Sigmoid colon (tissue), 7 donors: ENCODE results near the gene IFI35. TPM values are rescaled to one million over a fixed set of nuclear protein-coding genes. Genes with fewer than 3 reads are reported as not detected.

Source experiments
- DNase-seq: peaks from one replicate; pipeline ENCODE4 v3.0.0-alpha.2; 2019
- H3K27ac ChIP-seq, 4 donors: fragments of 200-600 bp; sonication (generic); one replicate each; pipeline ENCODE4 v1.5.1; 2016 to 2019; ENCODE audit warnings: mild to moderate bottlenecking in 1 of 4
- H3K27me3 ChIP-seq, 3 donors: fragments of 200-600 bp; sonication (generic); one replicate each; pipeline ENCODE4 v1.5.1; 2019; ENCODE audit warnings: mild to moderate bottlenecking in 1 of 3
- H3K36me3 ChIP-seq, 4 donors: fragments of 200-600 bp; sonication (generic); one replicate each; pipeline ENCODE4 v1.5.1; 2016 to 2019
- H3K4me1 ChIP-seq, 4 donors: fragments of 200-600 bp; sonication (generic); one replicate each; pipeline ENCODE4 v1.5.1; 2017 to 2019
- H3K4me3 ChIP-seq, 4 donors: fragments of 200-600 bp; sonication (generic); one replicate each; pipeline ENCODE4 v1.5.1; 2017 to 2019; ENCODE audit warnings: mild to moderate bottlenecking in 2 of 4, moderate library complexity in 1 of 4
- H3K9me3 ChIP-seq, 4 donors: fragments of 200-600 bp in 3 of 4; sonication (generic) in 3 of 4; one replicate each; pipeline versions ENCODE4 v1.5.1 to v1.6.1; 2013 to 2019
- CTCF ChIP-seq, 4 experiments: fragments of 450-650 bp in 3 of 4; fragments of 200-600 bp in 1 of 4; IDR thresholded peaks; one replicate each; pipeline ENCODE4 v1.5.1; 2016 to 2019; ENCODE audit warnings: antibody characterized with exemption in 4 of 4, mild to moderate bottlenecking in 3 of 4, moderate library complexity in 2 of 4
- EP300 ChIP-seq, 4 donors: sonication (generic); formaldehyde crosslinking; IDR thresholded peaks; one replicate each; pipeline ENCODE4 v1.6.1; 2017; ENCODE audit warnings: antibody characterized with exemption in 4 of 4
- POLR2A ChIP-seq, 2 donors: fragments of 450-650 bp; IDR thresholded peaks; one replicate each; pipeline ENCODE4 v1.6.1; 2016; ENCODE audit warnings: antibody characterized with exemption in 2 of 2, mild to moderate bottlenecking in 2 of 2, moderate library complexity in 2 of 2
- POLR2AphosphoS5 ChIP-seq, 4 donors: sonication (generic); formaldehyde crosslinking; IDR thresholded peaks; one replicate each; pipeline ENCODE4 v1.6.1; 2017; ENCODE audit warnings: antibody characterized with exemption in 4 of 4
- WGBS, 2 donors: extraction: QIAGEN DNeasy Blood & Tissue Kit; methylation state at CpG; one replicate each; pipeline ENCODE4 v1.1.7; 2013; 5-methylcytosine and 5-hydroxymethylcytosine counted together
- intact Hi-C: fragments of 100-400 bp; cut with DNase I; formaldehyde crosslinking; loops from one replicate; pipeline ENCODE4 v1.15.1; 2023
- polyA plus RNA-seq, 3 donors: library from polyadenylated mRNA; stranded (reverse); fragments of 200-250 nt; gene quantifications; one replicate each; pipeline ENCODE4 v1.2.3, GENCODE V29; 2013
- total RNA-seq, 4 donors: library from RNA; depleted of rRNA; stranded (reverse); fragments of >200 nt; gene quantifications; one replicate each; pipeline ENCODE4 v1.1.0, GENCODE V29; 2016
- donor health status: healthy with polysubstance abuse.
- donor health status: Bipolar disorder and iron deficiency.
- donor health status: healthy.

The IFI35 gene
- total and polyA plus RNA-seq, 7 donors = 22.4 to 77.9 (median 48.6) TPM

DNA sequence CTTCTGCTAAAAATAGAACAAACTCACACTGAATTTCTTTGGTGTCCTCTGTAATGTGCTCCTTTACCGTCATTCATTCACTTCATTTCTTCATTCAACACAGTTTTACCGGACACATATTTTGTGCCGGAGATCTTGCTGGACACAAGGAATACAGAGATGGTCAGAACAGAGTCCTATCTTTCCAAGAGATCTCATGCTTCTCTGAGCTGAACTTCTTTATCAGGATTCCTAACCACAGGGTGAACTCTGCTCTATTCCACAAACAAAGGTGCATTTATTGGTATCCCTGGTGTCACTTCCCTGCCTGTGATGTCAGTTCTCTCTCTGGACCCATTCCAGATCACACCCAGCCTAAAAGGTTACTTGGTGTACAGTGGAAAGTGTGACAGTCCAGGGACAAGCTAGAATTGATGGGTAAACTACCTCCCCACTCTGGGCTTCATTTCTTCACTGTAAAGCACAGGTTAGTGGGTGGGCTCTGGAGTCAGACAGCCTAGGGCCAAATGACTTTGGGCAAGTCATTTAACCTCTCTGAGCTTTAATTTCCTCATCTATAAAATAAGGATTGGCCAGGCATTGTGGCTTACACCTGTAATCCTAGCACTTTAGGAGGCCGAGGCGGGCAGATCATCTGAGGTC lies 4.2 kb downstream of the IFI35 start:
- intact Hi-C loops = no loop called here
- H3K27me3 ChIP-seq = no peaks in the 10 kb centered on the region
- H3K4me3 ChIP-seq = no peak overlapping the region
- TF ChIP-seq CTCF (IDR thresholded peaks at IDR 0.05) = no peak
- no peak for TF ChIP-seq EP300 (IDR thresholded peaks at IDR 0.05)
- TF ChIP-seq POLR2A (IDR thresholded peaks at IDR 0.05) = no peak
- no peak for TF ChIP-seq POLR2AphosphoS5 (IDR thresholded peaks at IDR 0.05)
- H3K4me1 ChIP-seq = peaks cover 0 to 35% (median 32%) of the 10 kb centered on the region in 4 donors
- peak overlapping the region in 2 of 4 donors; percentile 2 to 45 for H3K27ac ChIP-seq
- no peaks in the 10 kb centered on the region for H3K9me3 ChIP-seq
- peaks cover 10 to 38% (median 16%) of the 10 kb centered on the region in 4 donors for H3K36me3 ChIP-seq
- WGBS, 2 donors = 18 to 61% methylated on average over 5 of the region's 5 CpGs
- DNase-seq = no peak

GRCh38 chr17:43011728-43012472 lies 5.3 kb downstream of the IFI35 start:
- TF ChIP-seq POLR2AphosphoS5 (IDR thresholded peaks at IDR 0.05) (no peak), CTCF (IDR thresholded peaks at IDR 0.05) (no peak), EP300 (IDR thresholded peaks at IDR 0.05) (no peak), POLR2A (IDR thresholded peaks at IDR 0.05) (no peak)
- Histone ChIP-seq H3K36me3 (peaks cover 10 to 49% (median 24%) of the 10 kb centered on the region in 4 donors), H3K27me3 (no peaks in the 10 kb centered on the region), H3K4me3 (no peak overlapping the region), H3K4me1 (peaks cover 0 to 35% (median 31%) of the 10 kb centered on the region in 4 donors), H3K27ac (peak overlapping the region in 3 of 4 donors; percentile 2 to 45 (median 38)), H3K9me3 (no peaks in the 10 kb centered on the region)
- DNase-seq = no peak
- intact Hi-C loops = no loop called here
- 73 to 85% methylated on average over 15 of the region's 15 CpGs for WGBS, 2 donors

- peak overlapping the region in 3 of 4 donors; percentile 11 to 67 (median 54) for H3K27ac ChIP-seq
- DNase-seq = no peak
- H3K27me3 ChIP-seq = no peaks in the 10 kb centered on the region
- no peaks in the 10 kb centered on the region for H3K9me3 ChIP-seq
- intact Hi-C loops = no loop called here
- H3K4me3 ChIP-seq = no peak overlapping the region
- 92% methylated on average over 8 of the region's 8 CpGs for WGBS, 2 donors
- TF ChIP-seq EP300 (IDR thresholded peaks at IDR 0.05) (no peak), CTCF (IDR thresholded peaks at IDR 0.05) (no peak), POLR2AphosphoS5 (IDR thresholded peaks at IDR 0.05) (no peak), POLR2A (IDR thresholded peaks at IDR 0.05) (no peak)
- H3K4me1 ChIP-seq = peaks cover 0 to 26% (median 21%) of the 10 kb centered on the region in 4 donors
- H3K36me3 ChIP-seq = peaks cover 10 to 61% (median 32%) of the 10 kb centered on the region in 4 donors
Measured at GRCh38 chr17:43013296-43013695, 6.7 kb downstream of the IFI35 start.

DNA sequence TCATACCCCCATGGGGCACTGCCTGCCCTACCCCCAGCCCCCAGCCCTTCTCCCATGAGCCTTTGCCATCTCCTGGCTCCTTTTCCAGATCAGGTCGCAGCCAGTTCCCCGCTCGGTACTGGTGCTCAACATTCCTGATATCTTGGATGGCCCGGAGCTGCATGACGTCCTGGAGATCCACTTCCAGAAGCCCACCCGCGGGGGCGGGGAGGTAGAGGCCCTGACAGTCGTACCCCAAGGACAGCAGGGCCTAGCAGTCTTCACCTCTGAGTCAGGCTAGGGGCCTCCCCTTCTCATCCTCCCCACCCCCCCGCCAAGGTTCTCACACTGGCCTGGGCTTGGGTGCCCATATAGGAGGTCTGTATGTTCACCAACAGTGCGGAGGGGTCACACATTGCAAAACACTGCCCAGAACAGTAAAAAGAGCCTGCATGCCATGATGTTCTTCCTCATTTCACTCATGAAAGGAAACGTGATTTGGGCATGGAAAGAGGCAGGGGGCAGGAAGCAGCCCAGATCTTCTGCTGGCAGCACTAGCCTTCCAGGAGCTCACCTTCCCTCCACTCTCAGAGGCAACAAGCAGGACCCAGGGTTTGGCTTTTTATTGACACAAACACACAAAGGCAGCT lies 7.5 kb downstream of the IFI35 start:
- Histone ChIP-seq H3K36me3 (peaks cover 10 to 63% (median 34%) of the 10 kb centered on the region in 4 donors), H3K27ac (peak overlapping the region; percentile 33 to 67 (median 54)), H3K9me3 (no peaks in the 10 kb centered on the region), H3K27me3 (no peaks in the 10 kb centered on the region), H3K4me1 (peaks cover 0 to 27% (median 21%) of the 10 kb centered on the region in 4 donors), H3K4me3 (no peak overlapping the region)
- intact Hi-C loops = no loop called here
- 85 to 92% methylated on average over 12 of the region's 12 CpGs for WGBS, 2 donors
- TF ChIP-seq CTCF (IDR thresholded peaks at IDR 0.05) (no peak), POLR2A (IDR thresholded peaks at IDR 0.05) (no peak), POLR2AphosphoS5 (IDR thresholded peaks at IDR 0.05) (no peak), EP300 (IDR thresholded peaks at IDR 0.05) (no peak)
- DNase-seq = peak; percentile 68
